Stimulated activated CD8-positive, alpha-beta memory T cell treated with anti-CD3 and anti-CD28 coated beads, Interleukin-15, amount 100 ng/mL, for 1 hour (primary cell): ENCODE data around the gene WASF2.
"Not testable (repeated sequence)": the region's sequence is repeated elsewhere in the genome, so short reads cannot be mapped to it uniquely, and the experiment has no call there.

Experiments used
- DNase-seq: peaks from one replicate; pipeline ENCODE4 v3.0.0-alpha.2; 2020; ENCODE audit warnings: low read depth

WASF2 gene

DNA sequence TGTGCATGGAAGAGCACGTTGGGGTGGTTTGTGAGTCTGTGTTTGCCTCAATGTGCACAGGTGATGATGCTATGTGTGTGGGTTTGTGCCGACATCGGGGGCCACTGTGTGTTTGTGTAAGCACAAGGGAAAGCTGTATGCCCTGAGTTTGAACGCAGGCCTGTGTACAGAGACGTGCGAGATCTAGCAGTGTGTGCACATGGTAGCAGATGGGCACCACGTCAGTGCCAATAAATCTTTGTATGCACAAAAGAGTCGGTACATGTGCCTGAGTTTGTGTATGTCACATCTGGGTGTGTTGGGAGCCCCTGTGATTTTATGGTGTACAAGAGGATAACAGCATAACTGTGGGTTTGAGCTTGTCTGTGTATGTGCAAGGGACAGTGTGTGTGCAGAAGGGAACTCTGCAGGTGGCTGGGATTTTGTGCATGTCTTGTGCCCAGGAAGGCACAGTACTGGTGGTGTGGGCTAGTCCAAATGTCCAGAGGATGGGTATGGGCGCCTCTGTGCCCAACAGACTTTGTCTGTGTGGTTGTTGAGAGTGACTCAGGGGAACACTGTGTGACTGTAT is 32.0 kb upstream of the WASF2 start:
- DNase-seq, result no peak

DNA sequence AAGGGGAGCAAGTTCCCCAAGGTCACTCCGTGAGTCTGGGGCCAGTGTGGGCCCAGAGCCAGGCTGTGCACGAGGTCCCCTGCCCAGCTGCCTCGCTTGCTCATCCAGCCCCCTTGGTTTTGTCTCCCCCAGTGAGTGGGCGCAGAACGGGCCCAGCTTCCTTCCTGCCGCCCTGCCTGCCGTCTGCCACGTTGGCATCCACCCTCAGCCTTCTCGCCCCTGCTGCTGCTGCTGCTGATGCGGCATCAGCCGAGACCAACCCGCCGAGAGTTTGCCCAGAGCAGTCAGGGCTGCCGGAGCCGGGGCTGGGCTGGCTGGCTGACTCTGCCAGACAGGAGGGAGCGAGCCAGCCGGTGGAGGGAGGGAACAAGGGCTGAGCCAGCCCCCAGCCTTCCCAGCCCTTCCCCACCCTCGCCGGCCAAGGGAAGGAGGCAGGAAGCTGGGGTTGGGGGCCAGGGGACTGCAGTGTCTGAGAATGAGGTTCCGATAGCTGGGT is 31.4 kb upstream of the WASF2 start:
- no peak for DNase-seq

DNA sequence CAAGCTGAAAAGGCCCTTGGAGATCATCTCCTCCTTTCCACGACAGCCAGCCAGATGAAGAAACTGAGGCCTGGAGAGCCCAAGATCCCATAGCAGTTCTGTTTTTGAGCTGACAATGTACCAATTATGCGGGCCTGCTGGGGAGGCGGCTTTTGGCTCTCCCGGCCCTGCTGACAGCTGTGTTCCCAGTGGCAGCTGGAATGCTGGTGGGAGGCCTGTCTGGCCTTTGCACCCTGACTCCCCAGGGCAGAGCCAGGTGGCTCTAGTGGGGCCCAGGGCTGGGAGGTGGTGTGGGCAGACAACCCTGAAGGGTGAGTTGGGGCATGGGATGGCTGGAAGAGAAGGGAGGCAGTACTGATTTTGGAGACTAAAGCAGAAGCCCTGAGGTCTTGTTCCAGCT is 30.7 kb upstream of the WASF2 start:
- DNase-seq, result no peak

DNA sequence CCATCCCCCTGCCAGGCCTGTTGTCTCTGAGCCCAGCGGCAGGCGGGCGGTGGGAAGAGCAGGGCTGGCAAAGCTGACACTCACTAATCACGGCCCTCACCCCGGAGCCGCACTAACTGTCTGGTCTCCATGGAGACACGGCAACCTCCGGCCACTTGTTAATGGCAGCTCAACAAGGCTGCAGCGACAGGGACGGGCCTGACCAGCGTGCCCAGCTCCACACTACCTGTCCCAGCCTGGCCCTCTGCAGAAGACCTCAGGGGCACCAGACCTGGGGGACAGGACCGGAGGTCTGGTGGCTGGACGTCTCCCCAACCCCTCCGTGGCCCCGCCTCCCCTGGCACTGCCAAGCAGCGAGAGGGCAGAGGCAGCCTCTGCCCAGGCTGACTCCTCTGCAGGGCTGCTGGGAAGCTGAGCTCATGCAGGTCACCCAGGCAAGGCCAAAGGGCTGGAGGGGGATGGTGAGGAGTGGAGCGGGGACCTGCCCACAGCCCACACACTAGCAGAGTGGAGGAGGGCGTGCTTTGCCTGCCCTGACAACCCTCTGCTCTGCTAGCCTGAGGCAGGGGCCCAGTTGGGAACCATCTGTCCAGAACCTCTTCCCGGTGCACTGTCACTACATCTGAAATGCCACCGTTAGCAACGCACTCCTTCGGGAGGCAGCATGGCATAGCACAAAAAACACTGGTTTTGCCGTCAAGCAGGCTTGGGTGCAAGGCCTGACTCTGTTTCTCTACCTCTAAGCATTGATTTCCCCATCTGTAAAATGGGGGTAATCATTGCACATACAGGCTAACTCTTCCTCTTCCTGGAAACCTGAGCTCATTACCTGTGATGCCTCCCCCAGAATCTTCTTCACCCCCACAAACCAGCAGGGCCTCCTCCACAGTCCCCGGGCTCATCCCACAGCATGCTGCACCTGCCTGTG is 29.6 kb upstream of the WASF2 start:
- no peak for DNase-seq

DNA sequence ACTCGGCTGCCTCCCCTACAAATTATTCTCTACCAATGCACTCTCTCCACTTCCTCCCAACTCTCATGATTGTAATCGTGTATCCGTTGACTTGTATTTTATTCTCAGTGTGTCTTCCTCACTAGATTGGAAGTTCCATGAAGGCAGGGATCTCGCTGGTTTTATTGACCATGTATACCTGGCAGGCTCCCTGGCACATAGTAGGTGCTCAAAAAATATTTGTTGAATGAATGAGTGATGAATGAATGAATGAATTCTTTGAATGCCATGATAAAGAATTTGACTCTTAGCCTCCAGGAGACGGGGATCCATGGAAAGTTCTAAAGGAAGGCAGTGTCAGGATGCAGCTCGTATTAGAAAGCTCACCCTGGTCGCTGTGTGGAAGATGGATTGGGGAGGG is 28.8 kb upstream of the WASF2 start:
- no peak for DNase-seq

DNA sequence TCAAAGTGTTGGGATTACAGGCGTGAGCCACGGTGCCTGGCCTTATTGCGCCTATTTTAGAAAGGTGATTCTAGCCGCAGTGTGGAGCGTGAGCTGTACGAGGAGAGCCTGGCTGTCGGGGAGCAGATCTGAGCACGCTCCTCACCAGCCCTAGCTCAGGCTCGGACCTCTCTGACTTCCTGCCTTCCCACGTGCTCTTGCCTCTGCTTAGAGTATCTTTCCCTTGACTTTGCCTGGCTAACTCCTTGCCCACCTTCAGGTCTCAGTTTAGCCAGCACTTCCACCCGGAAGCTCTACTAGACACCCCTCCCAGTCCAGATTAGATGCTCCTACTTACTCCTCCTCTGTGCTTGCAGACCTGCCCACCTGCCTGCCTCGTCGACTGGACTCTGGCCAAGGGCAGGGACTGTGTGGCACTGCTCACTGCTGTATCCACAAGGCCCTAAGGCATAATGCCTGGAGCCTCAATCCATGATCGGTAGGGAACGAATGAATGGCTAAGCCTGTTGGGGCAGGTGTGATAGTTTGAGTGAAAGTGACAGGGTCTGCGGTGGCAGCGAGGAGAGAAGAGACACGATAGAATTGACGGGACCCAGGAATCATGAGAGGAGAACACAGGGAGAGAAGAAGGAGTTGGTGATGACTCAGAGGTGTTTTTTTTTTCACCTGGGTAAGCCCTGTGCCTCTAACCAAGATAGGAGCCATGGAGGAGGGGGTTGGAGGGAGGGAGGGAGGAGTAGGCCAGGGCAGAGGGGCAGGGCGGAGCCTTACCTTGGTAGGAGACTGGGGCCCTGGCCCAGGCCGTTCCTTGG is 28.1 kb upstream of the WASF2 start:
- DNase-seq, result no peak

DNA sequence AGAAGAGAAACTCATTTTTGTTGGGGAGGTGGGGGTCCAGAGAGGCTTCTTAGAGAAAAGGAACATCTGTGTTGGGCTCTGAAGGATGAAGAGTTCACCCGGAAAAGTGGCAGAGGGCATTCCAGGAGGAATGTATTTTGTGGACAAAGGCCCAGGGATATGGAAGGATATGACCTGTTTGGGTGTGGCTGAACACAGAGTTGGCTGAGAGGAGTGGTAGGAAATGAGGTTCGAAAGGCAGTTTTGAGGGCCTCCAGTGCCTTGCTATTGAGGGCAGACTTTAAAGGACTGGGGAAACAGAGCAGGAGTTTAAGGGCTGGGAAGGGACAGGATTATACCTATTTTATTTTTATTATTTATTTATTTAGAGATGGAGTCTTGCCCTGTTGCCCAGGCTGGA is 27.3 kb upstream of the WASF2 start:
- no peak for DNase-seq

DNA sequence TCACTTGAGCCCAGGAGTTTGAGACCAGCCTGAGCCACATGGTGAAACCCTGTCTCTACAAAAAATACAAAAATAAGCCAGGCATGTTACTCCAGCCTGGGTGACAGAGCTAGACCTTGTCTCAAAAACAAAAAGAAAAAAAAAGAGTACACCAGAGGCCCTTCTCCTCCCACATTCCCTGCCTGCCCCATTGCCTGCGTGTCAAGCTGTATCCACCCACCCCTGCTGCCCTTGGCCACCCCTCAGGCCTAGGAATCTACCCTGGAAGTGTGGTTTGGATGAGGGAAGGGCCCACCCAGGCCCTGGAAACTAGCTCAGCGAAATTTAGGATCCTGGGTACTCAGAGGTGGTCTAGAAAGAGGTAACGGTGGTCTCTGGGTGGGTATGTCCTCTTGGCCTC is 25.7 kb upstream of the WASF2 start:
- DNase-seq, result no peak

DNA sequence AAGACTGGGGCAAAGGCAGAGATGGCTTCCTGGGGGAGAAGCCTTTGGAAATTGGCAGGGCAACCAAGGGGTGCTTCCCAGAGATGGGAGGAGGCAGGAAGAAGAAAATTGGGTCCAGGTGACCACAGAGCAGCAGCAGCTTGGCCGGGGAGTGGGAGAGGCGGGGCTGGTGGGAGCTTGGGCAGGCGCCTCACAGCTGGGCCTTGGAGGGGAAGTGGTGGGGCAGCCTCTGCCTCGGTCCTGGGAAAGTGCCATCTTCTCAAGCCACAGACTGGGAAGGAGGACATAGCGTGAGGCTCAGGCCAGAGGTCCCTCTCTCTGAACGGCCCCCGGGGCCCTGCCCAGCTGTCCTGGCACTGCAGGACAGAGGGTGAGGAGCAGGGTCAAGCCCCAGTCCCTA is 24.0 kb upstream of the WASF2 start:
- DNase-seq, result no peak

DNA sequence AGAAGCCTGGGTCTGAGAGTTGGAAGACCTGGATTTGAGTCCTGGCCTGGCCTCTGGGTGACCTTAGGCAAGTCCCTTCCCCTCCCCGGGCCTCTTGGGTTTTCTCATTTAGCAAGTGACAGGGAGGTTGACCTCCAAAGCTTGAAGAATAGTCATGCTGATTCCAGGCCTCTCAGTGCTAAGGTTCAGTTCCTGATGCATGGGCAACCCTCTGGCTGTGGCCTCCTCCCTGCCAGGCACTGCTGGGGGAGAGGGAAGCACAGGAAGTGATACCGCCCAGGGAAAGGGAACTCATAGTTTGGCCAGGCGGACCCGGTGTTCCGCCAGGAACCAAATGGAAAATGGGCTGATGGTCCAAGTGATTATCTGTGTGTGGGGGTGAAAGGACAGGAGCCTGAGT is 23.6 kb upstream of the WASF2 start:
- no peak for DNase-seq

DNA sequence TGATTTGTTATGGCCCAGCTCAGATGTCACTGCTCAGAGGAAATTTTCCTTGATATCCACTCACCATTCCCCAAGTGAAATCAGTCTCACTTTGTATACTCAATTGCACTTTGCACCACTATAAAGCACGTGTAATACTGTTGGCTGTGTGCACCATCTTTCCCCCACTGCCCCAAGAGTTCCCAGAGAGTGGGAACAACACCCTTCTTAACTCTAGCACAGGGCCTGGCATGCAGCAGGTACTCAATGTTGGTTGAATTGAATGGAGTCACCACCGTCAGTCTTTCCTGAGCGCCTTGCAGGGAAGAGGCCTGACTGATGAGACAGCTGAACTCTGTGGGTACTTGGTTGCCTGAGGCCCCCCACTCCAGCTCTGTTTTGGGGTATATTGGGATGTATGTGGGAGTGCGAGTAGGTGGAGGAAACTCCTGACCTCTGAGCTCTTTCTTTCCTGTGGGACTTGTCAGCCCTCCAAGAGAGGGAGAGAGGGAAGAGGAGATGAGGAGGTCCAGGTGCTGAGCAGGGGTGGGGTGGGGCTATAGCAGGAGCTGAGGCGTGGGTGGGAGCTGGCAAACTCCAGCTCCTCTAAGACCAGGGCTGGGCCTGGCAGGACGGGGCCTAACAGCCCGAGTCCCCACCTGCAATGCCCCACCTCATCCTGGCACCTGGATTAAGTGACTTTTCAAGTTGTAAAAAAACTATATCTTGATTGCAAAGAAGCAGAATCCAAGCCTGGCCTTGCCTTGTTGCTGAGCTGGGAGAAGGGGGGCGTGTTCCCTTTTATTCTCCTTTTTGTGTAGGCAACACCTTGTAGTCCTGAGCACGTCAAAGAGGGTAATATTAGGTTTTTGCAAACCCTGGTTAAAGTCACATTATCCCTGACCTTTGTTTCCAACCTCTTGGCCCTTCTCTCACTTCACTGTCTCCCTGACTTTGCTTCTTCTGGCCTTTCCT is 19.4 kb upstream of the WASF2 start:
- DNase-seq, result no peak

DNA sequence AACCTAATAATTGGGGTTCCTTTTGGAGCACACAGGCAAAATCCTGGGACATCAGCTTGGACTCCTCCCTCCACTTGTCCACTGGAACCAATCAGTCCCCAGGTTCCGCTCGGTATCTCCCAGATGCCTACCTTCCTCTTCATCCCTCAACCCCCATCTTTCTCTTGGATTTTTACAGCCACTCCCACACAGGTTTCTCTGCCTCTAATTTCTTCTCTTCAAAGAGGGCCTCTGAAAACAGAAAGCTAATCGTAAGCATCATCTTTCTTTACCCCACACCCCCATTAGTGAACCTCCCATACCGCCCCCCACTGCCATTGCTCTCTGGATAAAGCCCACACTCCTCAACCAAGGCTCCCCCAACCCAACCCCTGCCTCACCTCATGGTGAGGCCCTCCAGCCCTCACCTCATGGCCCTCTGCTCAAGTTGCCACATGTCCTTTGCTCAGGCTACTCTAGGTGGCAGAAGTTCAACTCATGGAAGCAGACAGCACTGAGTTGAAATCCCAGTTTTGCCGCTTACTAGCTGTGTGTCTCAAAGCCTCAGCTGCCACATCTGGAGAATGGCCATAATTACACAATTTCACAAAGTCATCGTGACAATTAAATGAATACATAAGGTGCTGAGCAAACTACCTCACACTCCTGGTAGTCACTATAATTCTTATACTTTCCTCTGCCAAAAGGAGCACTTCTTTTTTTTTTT is 18.1 kb upstream of the WASF2 start:
- DNase-seq, result no peak

DNA sequence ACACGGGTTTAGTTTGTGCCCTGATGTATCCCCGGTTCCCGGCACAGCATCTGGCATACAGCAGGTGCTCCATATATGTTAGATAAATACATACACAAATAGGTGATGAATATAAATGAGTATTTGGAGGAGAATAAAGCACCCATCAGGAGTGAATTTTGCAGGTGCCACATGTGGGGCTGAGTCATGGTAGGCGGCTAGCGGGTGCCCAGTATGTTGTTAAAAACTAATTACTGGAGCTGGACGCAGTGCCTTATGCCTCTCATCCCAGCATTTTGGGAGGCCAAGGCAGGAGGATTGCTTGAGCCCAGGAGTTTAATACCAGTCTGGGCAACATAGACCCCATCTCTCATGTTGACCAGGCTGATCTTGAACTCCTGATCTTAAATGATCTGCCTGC is 16.7 kb upstream of the WASF2 start:
- no peak for DNase-seq

DNA sequence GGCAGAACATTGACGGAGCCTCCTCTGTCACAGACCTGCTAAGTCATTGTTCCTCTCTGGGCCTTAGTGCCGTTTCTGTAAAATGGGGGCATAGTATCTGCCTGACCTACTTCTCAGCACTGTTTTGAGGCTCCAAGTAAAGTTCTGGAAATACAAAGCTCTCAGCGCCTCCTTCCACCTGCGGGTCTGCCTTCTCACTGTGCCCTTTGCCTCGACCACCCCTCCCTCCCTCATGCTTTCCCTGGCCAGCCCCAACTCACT is 15.4 kb upstream of the WASF2 start:
- DNase-seq, result no peak

DNA sequence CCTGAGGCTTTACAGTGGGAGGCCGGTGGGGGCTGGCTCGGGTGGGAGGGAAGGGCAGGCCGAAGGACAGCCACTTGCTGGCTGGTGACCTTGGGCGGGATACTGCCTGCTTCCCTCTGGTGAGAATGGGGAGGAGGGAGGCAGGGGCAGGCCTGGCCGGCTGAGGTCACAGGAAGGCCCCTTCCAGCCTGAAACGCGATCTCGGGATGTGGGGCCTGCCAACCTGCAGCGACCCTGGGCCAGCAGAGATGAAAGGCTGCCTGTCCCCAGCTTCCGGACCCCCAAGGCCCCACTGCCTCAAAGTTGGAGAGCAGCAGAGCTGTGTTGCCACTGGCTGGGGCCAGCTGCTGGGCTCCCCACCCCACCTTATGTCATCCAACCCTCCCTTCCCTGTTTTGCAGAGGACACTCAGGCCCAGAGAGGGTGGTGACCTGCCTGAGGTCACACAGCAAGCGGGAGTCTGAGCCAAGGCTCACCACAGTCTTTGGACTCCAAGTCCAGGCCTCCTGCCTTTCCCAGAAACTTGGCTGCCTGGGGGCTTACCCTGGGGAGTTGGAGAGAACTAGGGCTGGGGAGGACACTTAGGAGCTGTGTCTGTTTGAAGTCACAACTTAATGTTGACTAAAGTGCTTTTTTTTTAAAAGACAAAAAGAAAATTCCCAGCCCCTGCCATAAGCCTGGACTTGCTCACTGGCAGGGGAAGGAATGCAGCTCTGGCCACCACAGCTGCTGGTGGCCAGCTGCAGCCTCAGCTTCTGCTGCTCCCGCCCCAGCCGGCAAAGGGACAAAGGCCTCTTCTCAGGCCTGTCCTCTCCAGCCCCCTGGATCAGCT is 14.8 kb upstream of the WASF2 start:
- DNase-seq, result no peak

DNA sequence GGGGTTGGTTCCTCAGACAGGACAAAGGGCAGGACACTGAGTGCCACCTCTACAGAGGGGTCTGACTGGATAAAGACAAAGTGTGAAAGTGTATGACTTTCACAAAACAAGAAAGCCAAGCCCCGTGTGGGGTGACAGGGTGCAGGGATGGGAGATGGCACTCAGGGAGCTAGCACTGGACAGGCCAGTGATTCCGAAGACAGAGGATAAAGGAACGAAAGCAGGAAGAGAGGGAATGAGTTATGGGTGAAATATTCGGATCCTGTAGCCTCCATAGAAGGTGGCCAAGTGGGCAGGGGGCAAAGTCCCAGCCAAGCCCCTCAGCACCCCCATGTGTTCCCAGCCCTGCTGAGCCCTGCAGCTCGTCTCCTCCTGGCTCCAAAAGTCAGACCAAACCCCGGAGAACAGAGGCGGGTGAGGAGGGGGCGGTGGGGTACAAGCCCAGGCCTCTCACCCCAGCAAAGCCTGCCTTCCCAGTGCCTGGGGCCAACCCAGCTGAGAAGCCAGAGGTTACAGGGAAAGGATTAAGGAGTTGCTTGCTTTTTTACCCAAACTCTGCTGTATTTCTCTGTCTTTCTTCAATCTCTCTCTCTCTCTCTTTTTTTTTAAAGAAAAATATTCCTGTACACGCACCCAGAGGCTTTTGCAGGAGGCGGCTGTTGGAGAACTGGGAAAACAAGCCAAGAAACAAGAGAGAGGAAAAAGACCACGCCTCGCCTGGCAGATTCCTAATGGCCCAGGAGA is 14.0 kb upstream of the WASF2 start:
- no peak for DNase-seq

DNA sequence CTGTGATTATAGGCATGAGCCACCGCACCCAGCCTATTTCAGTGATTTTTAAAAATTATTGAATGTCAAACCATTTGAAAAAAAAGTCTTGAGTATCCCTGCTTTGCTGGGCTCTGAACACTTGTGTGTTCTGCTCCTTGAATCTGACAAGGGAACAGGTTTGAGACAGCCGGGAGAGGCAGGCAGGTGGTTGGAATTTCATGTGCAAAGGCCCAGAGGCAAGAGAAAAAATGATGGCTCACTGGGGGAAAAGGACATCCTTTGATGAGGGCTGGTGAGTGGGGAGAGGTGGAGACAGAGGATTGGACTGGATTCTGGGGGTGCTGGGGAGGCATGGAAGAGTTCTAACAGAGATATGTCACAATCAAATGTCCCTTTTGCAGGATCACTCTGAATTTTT is 13.1 kb upstream of the WASF2 start:
- DNase-seq, result no peak

DNA sequence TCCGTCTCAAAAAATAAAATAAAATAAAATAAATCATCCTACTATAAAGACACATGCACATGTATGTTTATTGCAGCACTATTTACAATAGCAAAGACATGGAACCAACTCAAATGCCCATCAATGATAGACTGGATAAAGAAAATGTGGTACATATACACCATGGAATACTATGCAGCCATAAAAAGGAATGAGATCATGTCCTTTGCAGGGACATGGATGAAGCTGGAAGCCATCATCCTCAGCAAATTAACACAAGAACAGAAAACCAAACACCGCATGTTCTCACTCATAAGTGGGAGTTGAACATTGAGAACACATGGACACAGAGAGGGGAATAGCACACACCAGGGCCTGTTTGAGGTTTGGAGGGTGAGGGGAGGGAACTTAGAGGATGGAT is 11.2 kb upstream of the WASF2 start:
- not testable (repeated sequence) for DNase-seq

DNA sequence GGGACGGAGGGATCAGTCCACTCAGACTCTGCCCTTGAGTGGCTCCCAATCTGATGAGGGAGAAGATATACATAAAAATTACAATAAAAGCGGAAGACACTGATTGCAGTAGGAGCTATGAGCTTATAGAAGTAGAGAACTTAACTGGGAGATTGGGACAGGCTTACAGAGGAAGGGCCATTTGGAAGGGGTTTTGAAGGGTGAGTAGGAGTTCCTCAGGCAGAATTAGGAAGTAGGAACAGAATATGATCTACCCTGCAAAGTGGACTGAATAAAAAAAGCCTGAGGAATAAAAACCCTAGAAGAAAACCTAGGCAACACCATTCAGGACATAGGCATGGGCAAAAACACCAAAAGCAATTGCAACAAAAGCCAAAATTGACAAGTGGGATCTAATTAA is 9.2 kb upstream of the WASF2 start:
- no peak for DNase-seq
